IMR-90 (cell line): ENCODE data around the gene CSPG5. TPM values are rescaled to one million over a fixed set of nuclear protein-coding genes. Genes with fewer than 3 reads are reported as not detected.

Experiments used
- ATAC-seq: fragments of 200-7000 bp; cut with Tn5 transposase; 2 replicates; pipeline ENCODE4 v1.9.1; 2020; ENCODE audit warnings: low read depth, mild to moderate bottlenecking, moderate library complexity
- BruUV-seq: library from RNA; stranded (reverse); fragments of 400-500 nt; replicated peaks from 2 replicates; lab custom pipeline; 2021; lab: Mats Ljungman, UMichigan
- CTCF ChIA-PET: fragments of 300-600 bp; formaldehyde crosslinking; extraction: SDS; loops from one replicate; lab custom pipeline; 2021; ENCODE audit warnings: antibody characterized with exemption; lab: Yijun Ruan, JAX
- POLR2A ChIA-PET: fragments of 300-600 bp; sonication (Branson Sonifier 250); formaldehyde crosslinking; loops from one replicate; lab custom pipeline; 2022; ENCODE audit warnings: antibody characterized with exemption; ENCODE audit not compliant: unreplicated experiment; lab: Charles Lee
- DNase-seq: peaks from one replicate; pipeline ENCODE4 v3.0.0; 2013
- H2AFZ ChIP-seq: replicated peaks from 2 replicates; pipeline ENCODE3; 2013; ENCODE audit warnings: low read length, mild to moderate bottlenecking; ENCODE audit not compliant: poor library complexity
- H2AK5ac ChIP-seq: 2 replicates; pipeline ENCODE4 v1.6.1; 2013; ENCODE audit warnings: low read depth, low read length, inconsistent platforms
- H2AK9ac ChIP-seq: replicated peaks from 2 replicates; pipeline ENCODE3; 2013; ENCODE audit warnings: mild to moderate bottlenecking, low read depth, low read length, moderate library complexity; ENCODE audit not compliant: poor library complexity
- H2BK120ac ChIP-seq: 2 replicates; pipeline ENCODE4 v1.6.1; 2013; ENCODE audit warnings: low read depth, low read length, inconsistent platforms
- H2BK15ac ChIP-seq: 3 replicates; pipeline ENCODE4 v1.6.1; 2013; ENCODE audit warnings: low read depth, low read length, inconsistent platforms
- H2BK20ac ChIP-seq: 2 replicates; pipeline ENCODE4 v1.6.1; 2013; ENCODE audit warnings: low read depth, mild to moderate bottlenecking, inconsistent platforms, low read length, moderate library complexity
- H2BK5ac ChIP-seq: 2 replicates; pipeline ENCODE4 v1.6.1; 2013; ENCODE audit warnings: mild to moderate bottlenecking, low read depth, low read length, inconsistent platforms; ENCODE audit not compliant: poor library complexity, severe bottlenecking
- H3K14ac ChIP-seq: replicated peaks from 2 replicates; pipeline ENCODE4 v1.6.1; 2013; ENCODE audit warnings: low read depth, low read length, inconsistent platforms
- H3K18ac ChIP-seq: 2 replicates; pipeline ENCODE4 v1.6.1; 2013; ENCODE audit warnings: low read depth, low read length, control low read depth
- H3K23ac ChIP-seq: 2 replicates; pipeline ENCODE4 v1.6.1; 2013; ENCODE audit warnings: low read depth, low read length, inconsistent platforms
- H3K27ac ChIP-seq: 2 replicates; pipeline ENCODE4 v1.5.1; 2013; ENCODE audit warnings: mild to moderate bottlenecking, control low read depth, low read length; ENCODE audit not compliant: insufficient read depth
- H3K27me3 ChIP-seq: 2 replicates; pipeline ENCODE4 v1.6.1; 2013; ENCODE audit warnings: low read length; ENCODE audit not compliant: control insufficient read depth, insufficient read depth
- H3K36me3 ChIP-seq: 2 replicates; pipeline ENCODE4 v1.6.1; 2013; ENCODE audit warnings: low read length, mixed read lengths; ENCODE audit not compliant: control insufficient read depth, insufficient read depth
- H3K4ac ChIP-seq: 2 replicates; pipeline ENCODE4 v1.6.1; 2013; ENCODE audit warnings: low read depth, low read length, inconsistent platforms
- H3K4me1 ChIP-seq: 2 replicates; pipeline ENCODE4 v1.6.1; 2013; ENCODE audit warnings: low read length, mixed read lengths; ENCODE audit not compliant: control insufficient read depth, insufficient read depth
- H3K4me2 ChIP-seq: 2 replicates; pipeline ENCODE4 v1.6.1; 2013; ENCODE audit warnings: low read depth, mild to moderate bottlenecking, control low read depth, low read length, moderate library complexity
- H3K4me3 ChIP-seq: 2 replicates; pipeline ENCODE4 v1.5.1; 2013; ENCODE audit warnings: low read depth, mild to moderate bottlenecking, control low read depth, low read length, moderate library complexity; ENCODE audit not compliant: insufficient read depth
- H3K56ac ChIP-seq: 2 replicates; pipeline ENCODE4 v1.6.1; 2013; ENCODE audit warnings: low read length, inconsistent platforms; ENCODE audit not compliant: insufficient read depth; ENCODE audit errors: extremely low read depth
- H3K79me1 ChIP-seq, 2 experiments: 2 replicates each; pipeline ENCODE4 v1.6.1; 2013; ENCODE audit warnings: low read length in 2 of 2, inconsistent platforms in 1 of 2, low read depth in 1 of 2
- H3K9ac ChIP-seq: 2 replicates; pipeline ENCODE4 v1.6.1; 2013; ENCODE audit warnings: low read depth, low read length, control low read depth
- H3K9me1 ChIP-seq: 2 replicates; pipeline ENCODE4 v1.6.1; 2013; ENCODE audit warnings: low read length, inconsistent platforms; ENCODE audit not compliant: insufficient read depth
- H3K9me3 ChIP-seq: 2 replicates; pipeline ENCODE4 v1.6.1; 2013; ENCODE audit warnings: low read length; ENCODE audit not compliant: control insufficient read depth, insufficient read depth
- H4K20me1 ChIP-seq: 2 replicates; pipeline ENCODE4 v1.6.1; 2013; ENCODE audit warnings: low read length, inconsistent platforms; ENCODE audit not compliant: insufficient read depth
- H4K5ac ChIP-seq: 2 replicates; pipeline ENCODE4 v1.6.1; 2013; ENCODE audit warnings: mild to moderate bottlenecking, low read depth, low read length, control low read depth
- H4K8ac ChIP-seq, 2 experiments: 2 replicates each; pipeline ENCODE4 v1.6.1; 2013; ENCODE audit warnings: low read depth in 2 of 2, low read length in 2 of 2, control low read depth in 1 of 2, inconsistent platforms in 1 of 2
- H4K91ac ChIP-seq: 2 replicates; pipeline ENCODE4 v1.6.1; 2013; ENCODE audit warnings: low read depth, low read length, inconsistent platforms; ENCODE audit not compliant: insufficient read depth
- ELK1 ChIP-seq: fragments of 150-350 bp; IDR thresholded peaks from 2 replicates; pipeline ENCODE4 v1.6.1; 2016; ENCODE audit warnings: low read depth, mild to moderate bottlenecking, low read length, moderate library complexity, borderline replicate concordance
- FOS ChIP-seq: fragments of 150-350 bp; IDR thresholded peaks from 2 replicates; pipeline ENCODE4 v1.6.1; 2016; ENCODE audit warnings: low read depth, low read length
- SMC3 ChIP-seq: fragments of 150-350 bp; IDR thresholded peaks from 2 replicates; pipeline ENCODE4 v1.6.1; 2016; ENCODE audit warnings: low read depth, mild to moderate bottlenecking, antibody characterized with exemption, low read length, moderate library complexity
- USF2 ChIP-seq: fragments of 150-350 bp; IDR thresholded peaks from 2 replicates; pipeline ENCODE4 v1.6.1; 2017; ENCODE audit warnings: mild to moderate bottlenecking, antibody characterized with exemption, low read length, low read depth
- WGBS, 2 experiments: methylation state at CpG; one replicate each; pipeline versions ENCODE4 v1.1.5 to v1.1.7; 2013; ENCODE audit warnings: missing lambda C conversion rate in 2 of 2; ENCODE audit not compliant: insufficient read length in 1 of 2; ENCODE audit errors: extremely low coverage in 2 of 2; 5-methylcytosine and 5-hydroxymethylcytosine counted together
- dilution Hi-C: fragments of 300-500 bp; cut with HindIII; formaldehyde crosslinking; loops from one replicate; pipeline ENCODE4 v1.14.3; 2018; ENCODE audit warnings: low sequenced_read_pairs; ENCODE audit not compliant: unreplicated experiment
- in situ Hi-C: fragments of 300-500 bp; cut with MboI; formaldehyde crosslinking; loops from 3 replicates; pipeline ENCODE4 v1.14.3; 2019; ENCODE audit warnings: low sequenced_read_pairs, inconsistent platforms, mixed read lengths
- intact Hi-C: fragments of 100-400 bp; cut with micrococcal nuclease; formaldehyde crosslinking; loops from 2 replicates; pipeline ENCODE4 v1.10.0; 2022
- polyA plus RNA-seq, 3 experiments: library from polyadenylated mRNA; depleted of rRNA; stranded (reverse); fragments of >200 nt; gene quantifications; 2 replicates each; pipeline ENCODE4 v1.2.3, GENCODE V29; 2012; ENCODE audit warnings: low replicate concordance in 1 of 3
- total RNA-seq: library from RNA; depleted of rRNA; stranded (reverse); fragments of >200 nt; gene quantifications from 2 replicates; pipeline ENCODE4 v1.2.3, GENCODE V29; 2012

Gene CSPG5
- total and polyA plus RNA-seq, 2 of the 4 experiments (the other 2 are of a cell fraction): under 0.01 to 0.10 TPM

DNA sequence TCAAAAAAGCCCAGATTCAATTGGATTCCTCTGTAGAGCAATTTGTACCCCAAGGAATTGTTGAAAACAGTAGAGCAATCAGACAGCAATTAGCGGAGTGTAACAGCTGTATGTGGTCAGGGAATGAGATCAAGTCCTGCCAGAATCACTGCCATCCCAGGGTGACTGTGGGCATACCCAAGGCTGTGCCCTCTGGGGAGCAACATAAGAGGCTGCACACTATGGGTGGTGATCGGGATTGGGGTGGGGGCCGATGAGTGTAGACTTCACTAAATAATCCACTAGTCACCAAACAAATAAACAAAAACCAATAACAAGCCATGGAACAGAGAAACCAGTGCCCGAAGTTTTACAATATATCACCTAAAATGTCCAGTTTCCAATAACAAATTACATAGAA is 53.0 kb downstream of the CSPG5 start:
- Histone ChIP-seq H3K9ac (no peak overlapping the region), H3K4me1 (no peaks in the 10 kb centered on the region), H3K23ac (no peak overlapping the region), H3K27ac (no peak overlapping the region), H2BK20ac (no peak overlapping the region), H2BK15ac (no peak overlapping the region), H3K27me3 (no peaks in the 10 kb centered on the region), H3K79me1 (no peaks in the 10 kb centered on the region), H3K18ac (no peak overlapping the region), H3K36me3 (no peaks in the 10 kb centered on the region), H3K9me1 (no peaks in the 10 kb centered on the region), H3K4ac (no peak overlapping the region), H2AK9ac (no peak overlapping the region), H3K56ac (no peak overlapping the region), H4K91ac (no peak overlapping the region), H4K8ac (no peak overlapping the region), H3K14ac (no peak overlapping the region), H4K5ac (no peak overlapping the region), H2AFZ (no peak overlapping the region), H2BK5ac (no peak overlapping the region), H3K4me3 (no peak overlapping the region), H3K9me3 (no peaks in the 10 kb centered on the region), H4K20me1 (no peaks in the 10 kb centered on the region), H2AK5ac (no peak overlapping the region), H3K4me2 (no peak overlapping the region), H2BK120ac (no peak overlapping the region)
- in situ Hi-C loops: no loop called here
- ATAC-seq: no peak
- intact Hi-C loops: loop anchor here (10.0 kb wide), 1 partner anchor 629 kb away; no protein-coding TSS in a partner anchor
- TF ChIP-seq FOS (no peak), SMC3 (no peak), USF2 (no peak), ELK1 (no peak)
- CTCF ChIA-PET: no interaction called here
- BruUV-seq: no TSS peak
- WGBS, 2 experiments: no CpG with 5 or more reads among the region's 4 CpGs
- POLR2A ChIA-PET: no interaction called here
- dilution Hi-C loops: no loop called here
- DNase-seq: no peak
